Uterus (tissue), 2 donors: ENCODE results near the gene FAR2.

Source experiments
- CTCF ChIP-seq, 4 experiments: fragments of 200-600 bp in 2 of 4; fragments of 450-650 bp in 2 of 4; sonication (generic) in 2 of 4; IDR thresholded peaks; one replicate each; pipeline ENCODE4 v1.5.1; 2016 to 2019; ENCODE audit warnings: antibody characterized with exemption in 4 of 4, mild to moderate bottlenecking in 2 of 4, moderate library complexity in 1 of 4
- POLR2A ChIP-seq, 2 donors: fragments of 450-650 bp; IDR thresholded peaks; one replicate each; pipeline ENCODE4 v1.6.1; 2016; ENCODE audit warnings: antibody characterized with exemption in 2 of 2, mild to moderate bottlenecking in 1 of 2, moderate library complexity in 1 of 2

- no peak for TF ChIP-seq CTCF (IDR thresholded peaks at IDR 0.05)
- TF ChIP-seq POLR2A (IDR thresholded peaks at IDR 0.05), result no peak
Measured at GRCh38 chr12:29244159-29244765, 95.2 kb downstream of the FAR2 start.
